ENCODE data around the gene C10orf90. TPM values are rescaled to one million over a fixed set of nuclear protein-coding genes. Genes with fewer than 3 reads are reported as not detected.

C10orf90 gene
- total RNA-seq, 2 donors from 2014 or later = 0.33 TPM; not detected in 1

DNA sequence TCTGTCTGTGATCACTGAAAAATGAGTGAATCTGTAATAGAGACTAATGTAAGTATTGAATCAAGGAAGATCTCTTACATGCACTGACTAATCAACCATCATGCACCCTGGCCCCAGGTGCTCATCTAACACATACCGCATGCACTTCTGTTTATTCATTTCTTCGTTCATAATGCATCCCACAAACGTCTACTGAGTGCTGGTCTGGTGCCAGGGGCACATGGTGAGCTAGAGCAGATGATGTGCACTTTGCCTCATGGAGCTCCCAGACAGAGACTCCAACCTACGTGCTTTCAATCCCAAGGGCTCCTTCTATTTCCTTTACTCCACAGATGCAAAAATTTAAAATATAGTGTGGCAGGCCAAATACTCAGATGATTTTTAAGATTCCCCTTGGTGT lies 10.7 kb downstream of the C10orf90 start:
- H3K4me1 ChIP-seq (ENCODE audit: control insufficient read depth, insufficient read depth, low read length) = no peaks in the 10 kb centered on the region
- Mint-ChIP-seq H3K27me3 (ENCODE audit: insufficient read depth) (no peaks in the 10 kb centered on the region), H3K4me3 (no peak overlapping the region), H3K27ac (no peak overlapping the region), H3K36me3 (ENCODE audit: low read depth) (no peaks in the 10 kb centered on the region), H3K9me3 (no peaks in the 10 kb centered on the region), H3K4me1 (no peaks in the 10 kb centered on the region)
- H3K9me3 ChIP-seq (ENCODE audit: control insufficient read depth, low read length) = no peaks in the 10 kb centered on the region
- no peak for DNase-seq
- TF ChIP-seq, protein P1, sequence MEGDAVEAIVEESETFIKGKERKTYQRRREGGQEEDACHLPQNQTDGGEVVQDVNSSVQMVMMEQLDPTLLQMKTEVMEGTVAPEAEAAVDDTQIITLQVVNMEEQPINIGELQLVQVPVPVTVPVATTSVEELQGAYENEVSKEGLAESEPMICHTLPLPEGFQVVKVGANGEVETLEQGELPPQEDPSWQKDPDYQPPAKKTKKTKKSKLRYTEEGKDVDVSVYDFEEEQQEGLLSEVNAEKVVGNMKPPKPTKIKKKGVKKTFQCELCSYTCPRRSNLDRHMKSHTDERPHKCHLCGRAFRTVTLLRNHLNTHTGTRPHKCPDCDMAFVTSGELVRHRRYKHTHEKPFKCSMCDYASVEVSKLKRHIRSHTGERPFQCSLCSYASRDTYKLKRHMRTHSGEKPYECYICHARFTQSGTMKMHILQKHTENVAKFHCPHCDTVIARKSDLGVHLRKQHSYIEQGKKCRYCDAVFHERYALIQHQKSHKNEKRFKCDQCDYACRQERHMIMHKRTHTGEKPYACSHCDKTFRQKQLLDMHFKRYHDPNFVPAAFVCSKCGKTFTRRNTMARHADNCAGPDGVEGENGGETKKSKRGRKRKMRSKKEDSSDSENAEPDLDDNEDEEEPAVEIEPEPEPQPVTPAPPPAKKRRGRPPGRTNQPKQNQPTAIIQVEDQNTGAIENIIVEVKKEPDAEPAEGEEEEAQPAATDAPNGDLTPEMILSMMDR (conservative IDR thresholded peaks at IDR 0.05) = no peak
- H3K36me3 ChIP-seq (ENCODE audit: control insufficient read depth, insufficient read depth, low read length) = no peaks in the 10 kb centered on the region
- WGBS, 2 experiments (ENCODE audit: insufficient coverage in 1 of 2, insufficient read length in 1 of 2) = 81 to 87% methylated on average over 3 to 4 of the region's 4 CpGs
- H3K27ac ChIP-seq (ENCODE audit: low read depth, low read length) = no peak overlapping the region
- no peak overlapping the region for H3K4me3 ChIP-seq (ENCODE audit: low read length)
- H3K27me3 ChIP-seq (ENCODE audit: control insufficient read depth, insufficient read depth, low read length, poor library complexity, severe bottlenecking) = no peaks in the 10 kb centered on the region
- H3K9ac ChIP-seq (ENCODE audit: extremely low read depth, low read length, poor library complexity, severe bottlenecking) = no peak overlapping the region

DNA sequence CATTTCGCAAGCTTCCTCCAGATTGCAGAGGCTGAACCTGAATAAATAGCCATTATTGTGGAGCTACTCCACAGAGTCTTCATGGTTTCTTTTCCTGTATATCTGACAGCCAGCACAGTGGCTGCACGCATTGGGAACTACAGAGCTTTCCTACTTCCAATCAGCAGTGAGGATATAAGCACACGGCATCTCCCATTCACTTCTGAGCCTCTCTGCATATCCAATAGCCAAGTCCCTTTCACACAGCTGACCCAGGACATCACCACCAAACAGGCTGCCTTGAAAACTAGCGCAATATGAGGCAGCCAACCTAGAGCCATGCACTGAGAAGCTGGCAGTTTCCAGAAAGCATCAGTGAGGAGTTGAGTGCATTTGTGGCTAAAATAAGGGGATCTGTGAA lies 11.6 kb downstream of the C10orf90 start:
- Mint-ChIP-seq H3K27me3 (ENCODE audit: insufficient read depth) (no peaks in the 10 kb centered on the region), H3K27ac (no peak overlapping the region), H3K4me3 (no peak overlapping the region), H3K4me1 (no peaks in the 10 kb centered on the region), H3K36me3 (ENCODE audit: low read depth) (no peaks in the 10 kb centered on the region), H3K9me3 (no peaks in the 10 kb centered on the region)
- no peaks in the 10 kb centered on the region for H3K27me3 ChIP-seq (ENCODE audit: control insufficient read depth, insufficient read depth, low read length, poor library complexity, severe bottlenecking)
- no peak overlapping the region for H3K9ac ChIP-seq (ENCODE audit: extremely low read depth, low read length, poor library complexity, severe bottlenecking)
- H3K36me3 ChIP-seq (ENCODE audit: control insufficient read depth, insufficient read depth, low read length) = no peaks in the 10 kb centered on the region
- DNase-seq = no peak
- H3K4me1 ChIP-seq (ENCODE audit: control insufficient read depth, insufficient read depth, low read length) = no peaks in the 10 kb centered on the region
- 96 to 100% methylated on average over 3 to 4 of the region's 4 CpGs for WGBS, 2 experiments (ENCODE audit: insufficient coverage in 1 of 2, insufficient read length in 1 of 2)
- TF ChIP-seq, protein P1 (conservative IDR thresholded peaks at IDR 0.05) = no peak
- H3K9me3 ChIP-seq (ENCODE audit: control insufficient read depth, low read length) = no peaks in the 10 kb centered on the region
- no peak overlapping the region for H3K4me3 ChIP-seq (ENCODE audit: low read length)
- H3K27ac ChIP-seq (ENCODE audit: low read depth, low read length) = no peak overlapping the region

DNA sequence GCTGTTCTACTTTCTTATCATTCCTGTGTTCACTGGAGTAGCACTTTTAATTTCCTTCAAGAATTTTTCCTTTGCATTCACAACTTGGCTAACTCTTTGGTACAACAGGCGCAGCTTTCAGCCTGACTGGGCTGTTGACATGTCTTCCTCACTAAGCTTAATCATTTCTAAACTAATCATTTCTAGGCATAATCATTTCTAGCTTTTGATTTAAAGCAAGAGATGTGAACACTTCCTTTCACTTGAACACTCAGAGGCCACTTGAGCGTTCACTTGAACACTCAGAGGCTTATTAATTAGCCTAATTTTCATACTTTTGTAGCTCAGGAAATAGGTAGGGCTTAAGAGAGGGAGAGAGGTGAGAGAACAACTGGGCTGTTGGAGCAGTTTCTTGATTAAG lies 15.9 kb downstream of the C10orf90 start:
- H3K27me3 ChIP-seq (ENCODE audit: control insufficient read depth, insufficient read depth, low read length, poor library complexity, severe bottlenecking) = no peaks in the 10 kb centered on the region
- no peak overlapping the region for H3K27ac ChIP-seq (ENCODE audit: low read depth, low read length)
- H3K36me3 Mint-ChIP-seq (ENCODE audit: low read depth) = no peaks in the 10 kb centered on the region
- H3K9me3 Mint-ChIP-seq = no peaks in the 10 kb centered on the region
- TF ChIP-seq, protein P1 (conservative IDR thresholded peaks at IDR 0.05) = no peak
- no peaks in the 10 kb centered on the region for H3K9me3 ChIP-seq (ENCODE audit: control insufficient read depth, low read length)
- peaks cover 5% of the 10 kb centered on the region for H3K4me1 Mint-ChIP-seq
- no peak for DNase-seq
- no peak overlapping the region for H3K4me3 ChIP-seq (ENCODE audit: low read length)
- no peak overlapping the region for H3K4me3 Mint-ChIP-seq
- no peaks in the 10 kb centered on the region for H3K27me3 Mint-ChIP-seq (ENCODE audit: insufficient read depth)
- WGBS, 2 experiments (ENCODE audit: insufficient coverage in 1 of 2, insufficient read length in 1 of 2) = 90 to 100% methylated on average over 1 to 2 of the region's 2 CpGs
- no peaks in the 10 kb centered on the region for H3K4me1 ChIP-seq (ENCODE audit: control insufficient read depth, insufficient read depth, low read length)
- H3K27ac Mint-ChIP-seq = no peak overlapping the region
- no peaks in the 10 kb centered on the region for H3K36me3 ChIP-seq (ENCODE audit: control insufficient read depth, insufficient read depth, low read length)
- H3K9ac ChIP-seq (ENCODE audit: extremely low read depth, low read length, poor library complexity, severe bottlenecking) = no peak overlapping the region

All from endodermal cell (in vitro differentiated cells).